GM12892 (cell line): ENCODE data around the gene NGF.

Experiments
- DNase-seq: peaks from one replicate; pipeline ENCODE4 v3.0.0; 2011; ENCODE audit not compliant: insufficient read length
- FAIRE-seq: peaks from 2 replicates; lab custom pipeline; 2011; peaks lifted over from hg19 to GRCh38; lab: Jason Lieb, UNC
- POLR2A ChIP-seq: IDR thresholded peaks from 2 replicates; pipeline ENCODE4 v1.6.1; 2011; ENCODE audit warnings: low read depth, low read length, control low read depth
- POLR2AphosphoS5 ChIP-seq: IDR thresholded peaks from 2 replicates; pipeline ENCODE4 v1.6.1; 2011; ENCODE audit warnings: low read depth, low read length, control low read depth
- TAF1 ChIP-seq: IDR thresholded peaks from 2 replicates; pipeline ENCODE4 v1.6.1; 2011; ENCODE audit warnings: low read depth, mild to moderate bottlenecking, control low read depth, low read length, borderline replicate concordance

Gene NGF

GRCh38 chr1:115262886-115263285 lies 75.2 kb downstream of the NGF start:
- TF ChIP-seq POLR2AphosphoS5, result no peak
- no peak for TF ChIP-seq POLR2A
- TF ChIP-seq TAF1, result no peak
- FAIRE-seq (no peak), DNase-seq (no peak)

- no peak for DNase-seq
- no peak for FAIRE-seq
- no peak for TF ChIP-seq POLR2AphosphoS5
- TF ChIP-seq POLR2A, result no peak
- TF ChIP-seq TAF1, result no peak
Observed at GRCh38 chr1:115261496-115261895, 76.6 kb downstream of the NGF start.

DNA sequence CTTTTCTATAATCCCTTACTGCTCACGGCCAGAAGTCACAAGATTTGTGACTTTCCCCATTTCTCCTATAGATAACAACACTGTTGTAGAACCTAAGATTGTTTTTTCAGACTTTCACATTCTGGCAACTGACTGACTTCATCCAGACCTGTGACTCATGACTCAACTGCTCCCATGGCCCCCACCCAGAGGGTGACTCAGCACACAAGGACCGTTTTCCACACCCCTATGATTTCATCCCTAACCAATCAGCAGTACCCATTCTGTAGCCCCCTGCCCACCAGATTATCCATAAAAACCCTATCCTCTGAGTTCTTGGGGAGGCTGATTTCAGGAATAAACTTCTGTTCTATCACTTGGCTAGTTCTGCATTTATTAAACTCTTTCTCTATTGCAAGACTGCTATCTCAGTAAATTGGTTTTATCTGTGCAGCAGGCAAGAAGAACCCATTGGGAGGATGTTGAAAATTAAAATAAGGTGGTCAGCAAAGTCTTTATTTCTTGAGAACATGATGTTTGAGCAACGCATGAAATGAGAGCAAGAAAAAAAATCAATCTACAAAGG lies 79.7 kb downstream of the NGF start:
- FAIRE-seq, result no peak
- TF ChIP-seq POLR2A (no peak), TAF1 (no peak), POLR2AphosphoS5 (no peak)

GRCh38 chr1:115257591-115257990 lies 80.5 kb downstream of the NGF start:
- TF ChIP-seq TAF1, result no peak
- no peak for TF ChIP-seq POLR2A
- TF ChIP-seq POLR2AphosphoS5, result no peak
- no peak for DNase-seq
- no peak for FAIRE-seq

More for the DNA sequence above, 79.7 kb downstream of the NGF start:
- DNase-seq, result no peak

DNA sequence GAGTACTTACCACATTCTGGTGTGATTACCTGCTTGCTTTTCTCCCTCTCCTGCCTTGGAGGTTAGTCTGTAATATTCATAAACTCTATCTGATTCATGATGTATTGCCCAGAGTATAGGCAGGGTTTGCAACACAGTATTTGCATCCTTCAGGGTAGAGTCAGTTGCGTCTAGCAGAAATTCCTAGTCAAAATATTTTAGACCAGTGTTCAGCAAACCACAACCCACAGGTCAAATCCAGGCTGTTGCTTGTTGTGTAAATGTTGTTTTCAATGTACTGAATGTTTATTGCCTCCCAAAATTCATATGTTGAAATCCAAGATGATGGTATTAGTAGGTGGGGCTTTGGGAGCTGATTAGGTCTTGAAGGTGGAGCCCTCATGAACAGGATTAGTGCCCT lies 82.9 kb downstream of the NGF start:
- no peak for TF ChIP-seq POLR2A
- no peak for TF ChIP-seq POLR2AphosphoS5
- TF ChIP-seq TAF1, result no peak
- FAIRE-seq (no peak), DNase-seq (no peak)

DNA sequence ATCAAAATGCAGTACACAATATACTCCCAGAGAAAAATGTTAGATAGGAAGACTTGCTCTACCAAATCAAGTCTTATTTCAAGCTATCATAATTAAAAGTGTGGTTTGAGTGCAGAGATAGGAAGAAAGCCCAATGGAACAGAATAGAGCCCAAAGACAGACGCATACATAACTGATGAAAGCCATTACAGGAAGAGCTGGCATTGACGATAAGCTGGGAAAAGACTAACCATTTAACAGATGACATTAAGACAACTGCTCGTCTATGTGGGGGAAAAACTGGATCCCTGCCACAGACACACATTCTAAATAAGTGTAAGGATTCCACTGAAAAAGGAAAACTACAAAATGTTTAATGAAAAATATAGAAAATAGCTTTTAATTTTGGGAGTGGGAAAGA lies 85.5 kb downstream of the NGF start:
- no peak for FAIRE-seq
- DNase-seq, result no peak
- no peak for TF ChIP-seq POLR2AphosphoS5
- TF ChIP-seq TAF1, result no peak
- TF ChIP-seq POLR2A, result no peak

GRCh38 chr1:115251856-115252255 lies 86.2 kb downstream of the NGF start:
- DNase-seq (no peak), FAIRE-seq (no peak)
- TF ChIP-seq POLR2A (no peak), POLR2AphosphoS5 (no peak), TAF1 (no peak)

- no peak for TF ChIP-seq POLR2AphosphoS5
- TF ChIP-seq TAF1, result no peak
- TF ChIP-seq POLR2A, result no peak
- FAIRE-seq, result no peak
- DNase-seq, result no peak
Observed at GRCh38 chr1:115251340-115251748, 86.7 kb downstream of the NGF start.

DNA sequence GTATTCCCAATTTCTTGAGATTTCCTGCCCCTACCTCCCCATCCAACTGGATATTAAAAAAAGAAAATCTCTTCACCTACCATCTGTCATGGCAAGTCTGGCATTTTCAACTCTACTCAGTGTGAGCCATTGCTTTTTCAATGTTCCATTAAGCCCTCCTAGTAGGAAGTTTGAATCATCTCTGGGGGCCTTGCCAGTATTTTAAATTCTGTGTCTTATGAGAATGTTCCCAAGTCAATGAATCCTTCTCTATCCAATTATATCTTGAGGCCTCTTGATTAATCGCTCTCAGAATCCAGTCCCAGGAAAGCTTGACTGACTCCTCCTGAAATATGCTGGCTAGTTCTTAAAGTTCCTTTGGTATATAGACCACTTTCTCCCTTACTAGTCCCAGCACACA lies 91.5 kb downstream of the NGF start:
- no peak for DNase-seq
- TF ChIP-seq TAF1 (no peak), POLR2A (no peak), POLR2AphosphoS5 (no peak)

DNA sequence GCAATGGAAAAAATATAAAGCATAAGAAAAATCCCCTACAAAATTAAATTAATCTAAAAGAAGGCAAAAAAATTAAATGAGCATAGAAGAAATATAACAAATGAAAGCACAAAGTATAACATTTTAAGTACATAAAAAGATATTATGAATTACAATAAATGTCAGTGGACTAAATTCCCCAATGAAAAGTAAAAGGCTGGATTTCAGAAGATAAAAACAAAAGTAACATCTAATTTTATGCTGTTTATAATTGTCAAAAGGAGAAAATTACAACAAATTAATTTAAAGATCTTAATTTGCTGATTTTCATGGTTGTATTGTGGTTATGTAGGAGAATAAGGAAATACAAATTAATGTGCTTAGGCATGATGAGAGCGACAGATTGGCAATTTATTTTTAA lies 92.8 kb downstream of the NGF start:
- FAIRE-seq, result no peak
- DNase-seq, result no peak
- TF ChIP-seq TAF1 (no peak), POLR2A (no peak), POLR2AphosphoS5 (no peak)

More for the DNA sequence above, 91.5 kb downstream of the NGF start:
- FAIRE-seq, result no peak

GRCh38 chr1:115242543-115242942 lies 95.5 kb downstream of the NGF start:
- FAIRE-seq (no peak), DNase-seq (no peak)
- TF ChIP-seq TAF1, result no peak
- TF ChIP-seq POLR2AphosphoS5, result no peak
- no peak for TF ChIP-seq POLR2A

- FAIRE-seq (no peak), DNase-seq (no peak)
- TF ChIP-seq POLR2A (no peak), TAF1 (no peak), POLR2AphosphoS5 (no peak)
Observed at GRCh38 chr1:115241309-115241708, 96.7 kb downstream of the NGF start.

- FAIRE-seq (no peak), DNase-seq (no peak)
- TF ChIP-seq POLR2AphosphoS5, result no peak
- no peak for TF ChIP-seq TAF1
- no peak for TF ChIP-seq POLR2A
Observed at GRCh38 chr1:115240297-115240696, 97.8 kb downstream of the NGF start.
